Heart left ventricle (tissue), 16 donors: Measurements from ENCODE around the gene BCL2A1. TPM values are rescaled to one million over a fixed set of nuclear protein-coding genes. Genes with fewer than 3 reads are reported as not detected.

ENCODE experiments used
- ATAC-seq, 4 donors: fragments of 200-7000 bp; cut with Tn5 transposase; one replicate each; pipeline ENCODE4 v1.9.1; 2020 to 2022; ENCODE audit warnings: moderate library complexity in 4 of 4, mild to moderate bottlenecking in 3 of 4, moderate number of reproducible peaks in 1 of 4
- DNase-seq, 5 donors: peaks; one replicate each; pipeline ENCODE4 v3.0.0-alpha.2; 2020
- H3K27ac ChIP-seq, 12 donors: fragments of 200-600 bp; sonication (generic) in 4 of 12; one replicate each; pipeline versions ENCODE4 v1.5.0 to v1.8.0; 2016 to 2022; ENCODE audit warnings: mild to moderate bottlenecking in 2 of 12
- H3K27me3 ChIP-seq, 9 donors: fragments of 200-600 bp; sonication (generic) in 2 of 9; one replicate each; pipeline versions ENCODE4 v1.5.1 to v1.8.0; 2016 to 2022; ENCODE audit warnings: mild to moderate bottlenecking in 3 of 9
- H3K36me3 ChIP-seq, 9 donors: fragments of 200-600 bp; sonication (generic) in 2 of 9; one replicate each; pipeline versions ENCODE4 v1.5.0 to v1.8.0; 2018 to 2022; ENCODE audit warnings: mild to moderate bottlenecking in 2 of 9
- H3K4me1 ChIP-seq, 12 donors: fragments of 200-600 bp; sonication (generic) in 4 of 12; one replicate each; pipeline versions ENCODE4 v1.5.0 to v1.8.0; 2016 to 2022; ENCODE audit warnings: mild to moderate bottlenecking in 3 of 12
- H3K4me3 ChIP-seq, 12 donors: fragments of 200-600 bp; sonication (generic) in 4 of 12; one replicate each; pipeline versions ENCODE4 v1.5.0 to v1.8.0; 2017 to 2022; ENCODE audit warnings: mild to moderate bottlenecking in 9 of 12, moderate library complexity in 4 of 12
- H3K9me3 ChIP-seq, 12 donors: fragments of 200-600 bp; sonication (generic) in 4 of 12; one replicate each; pipeline versions ENCODE4 v1.5.0 to v1.8.0; 2016 to 2022; ENCODE audit warnings: mild to moderate bottlenecking in 1 of 12
- CTCF ChIP-seq, 12 donors: fragments of 200-600 bp; sonication (generic) in 4 of 12; IDR thresholded peaks; one replicate each; pipeline versions ENCODE4 v1.5.0 to v1.8.0; 2018 to 2022; ENCODE audit warnings: antibody characterized with exemption in 12 of 12, mild to moderate bottlenecking in 5 of 12
- POLR2A ChIP-seq, 2 donors: fragments of 450-650 bp; IDR thresholded peaks; one replicate each; pipeline ENCODE4 v1.6.1; 2017; ENCODE audit warnings: antibody characterized with exemption in 2 of 2, mild to moderate bottlenecking in 2 of 2, moderate library complexity in 2 of 2
- WGBS, 4 donors: extraction: QIAGEN DNeasy Blood & Tissue Kit in 2 of 4; methylation state at CpG; one replicate each; pipeline versions ENCODE4 v1.1.5 to v1.1.7; 2013 to 2018; 5-methylcytosine and 5-hydroxymethylcytosine counted together
- intact Hi-C, 10 donors: fragments of 100-400 bp; cut with DNase I; formaldehyde crosslinking; loops; one replicate each; pipeline versions ENCODE4 v1.11.1 to v1.14.2; 2022
- polyA plus RNA-seq, 2 donors: library from polyadenylated mRNA; stranded (reverse); fragments of 200-250 nt; gene quantifications; one replicate each; pipeline ENCODE4 v1.2.3, GENCODE V29; 2013
- total RNA-seq, 9 donors: library from RNA; depleted of rRNA in 2 of 9; stranded (reverse); fragments of >200 nt in 2 of 9; fragmentation: NEBNext Ultra II Directional in 3 of 9; extraction: Animal tissue kit (Norgen Biotek cat#: 25700) in 3 of 9; gene quantifications; one replicate each; pipeline versions ENCODE4 v1.1.0 to v1.2.4, GENCODE V29; 2016 to 2023
- donor health status: ischemic (EF 13 %, LVEDD 7.1; RV severe dilation, severe dysfunction).
- donor health status: healthy with polysubstance abuse.
- donor health status: DM: no; HTN: yes; CAD: no.
- donor health status: DM: no; HTN: no; CAD: no.
- donor health status: ischemic (EF 25% LVEDD 6.9; RV normal size, moderate dysfunction).
- donor health status: ischemic (EF 25% LVEDD 5.7; RV mildly dilated, moderate dysfunction).
- donor health status: healthy.
- donor health status: DM: yes; HTN: yes; CAD: no.
- donor health status: ischemic (EF 35%, LVEDD 5.7; RV mildly dilated, moderate dysfunction).
- donor health status: nonischemic (EF 11% LVEDD 7.7; RV severe dilation, severe dysfunction).
- donor health status: DM: yes; HTN: yes; CAD: no.
- donor health status: PGD.
- donor health status: ischemic (EF 29% LVEDD 5.4; RV normal size, mild dysfunction).
- donor health status: nonischemic (EF 23%, LVEDD 6.1; RV moderate dilation, normal function).

BCL2A1 gene
- total and polyA plus RNA-seq, 11 donors, result 0.23 to 28.6 (median 0.99) TPM; not detected in 1

GRCh38 chr15:79973456-79974195, 2.6 kb upstream of the BCL2A1 start:
- H3K27ac ChIP-seq, result no peak overlapping the region
- peaks cover 0 to 65% (median 3%) of the 10 kb centered on the region in 12 donors for H3K4me1 ChIP-seq
- DNase-seq (no peak), ATAC-seq (no peak)
- H3K27me3 ChIP-seq, result no peaks in the 10 kb centered on the region
- no peaks in the 10 kb centered on the region for H3K36me3 ChIP-seq
- TF ChIP-seq POLR2A (IDR thresholded peaks at IDR 0.05) (no peak), CTCF (IDR thresholded peaks at IDR 0.05) (no peak)
- H3K9me3 ChIP-seq, result no peaks in the 10 kb centered on the region
- 57 to 71% (median 59%) methylated on average over 8 of the region's 8 CpGs for WGBS, 4 donors
- intact Hi-C loops, result no loop called here
- H3K4me3 ChIP-seq, result no peak overlapping the region

GRCh38 chr15:79972863-79973262, 1.9 kb upstream of the BCL2A1 start:
- Histone ChIP-seq H3K27me3 (no peaks in the 10 kb centered on the region), H3K9me3 (no peaks in the 10 kb centered on the region), H3K36me3 (no peaks in the 10 kb centered on the region), H3K27ac (no peak overlapping the region), H3K4me3 (no peak overlapping the region), H3K4me1 (peaks cover 0 to 65% (median 0%) of the 10 kb centered on the region in 12 donors)
- intact Hi-C loops, result no loop called here
- WGBS, 4 donors, result 76 to 86% (median 81%) methylated on average over 3 of the region's 3 CpGs
- ATAC-seq (no peak), DNase-seq (no peak)
- TF ChIP-seq POLR2A (IDR thresholded peaks at IDR 0.05) (no peak), CTCF (IDR thresholded peaks at IDR 0.05) (no peak)

GRCh38 chr15:79970181-79970580, 815 bp downstream of the BCL2A1 start:
- Histone ChIP-seq H3K27me3 (no peaks in the 10 kb centered on the region), H3K9me3 (no peaks in the 10 kb centered on the region), H3K36me3 (no peaks in the 10 kb centered on the region), H3K27ac (peak overlapping the region in 1 of 12 donors; percentile 90), H3K4me3 (peak overlapping the region in 2 of 12 donors; percentile 3 to 62), H3K4me1 (peaks cover 0 to 70% (median 0%) of the 10 kb centered on the region in 12 donors)
- no peak for TF ChIP-seq POLR2A (IDR thresholded peaks at IDR 0.05)
- TF ChIP-seq CTCF (IDR thresholded peaks at IDR 0.05), result no peak
- 93 to 98% (median 95%) methylated on average over 1 of the region's 1 CpG for WGBS, 4 donors
- DNase-seq (no peak), ATAC-seq (no peak)
- intact Hi-C loops, result no loop called here

- H3K36me3 ChIP-seq, result no peaks in the 10 kb centered on the region
- 91 to 95% (median 92%) methylated on average over 5 of the region's 5 CpGs for WGBS, 4 donors
- H3K9me3 ChIP-seq, result no peaks in the 10 kb centered on the region
- peak overlapping the region in 1 of 12 donors; percentile 62 for H3K4me3 ChIP-seq
- ATAC-seq (no peak), DNase-seq (no peak)
- H3K4me1 ChIP-seq, result peaks cover 0 to 70% (median 0%) of the 10 kb centered on the region in 12 donors
- intact Hi-C loops, result no loop called here
- peak overlapping the region in 1 of 12 donors; percentile 90 for H3K27ac ChIP-seq
- no peaks in the 10 kb centered on the region for H3K27me3 ChIP-seq
- TF ChIP-seq POLR2A (IDR thresholded peaks at IDR 0.05), result no peak
- TF ChIP-seq CTCF (IDR thresholded peaks at IDR 0.05), result no peak
These were observed 1.9 kb downstream of the BCL2A1 start for GRCh38 chr15:79969146-79969545.
